SK-N-SH (cell line): ENCODE results near the gene GPR27. TPM values are rescaled to one million over a fixed set of nuclear protein-coding genes. Genes with fewer than 3 reads are reported as not detected.
A peak's percentile ranks its signal among the peaks of the same experiment; 100 is the strongest.

ENCODE experiments used
- CTCF ChIA-PET: fragments of 300-600, 350-600 bp; formaldehyde crosslinking; extraction: SDS; loops from one replicate; lab custom pipeline; 2021; lab: Yijun Ruan, JAX
- POLR2A ChIA-PET: fragments of 350-600 bp; sonication (Branson Sonifier 250); formaldehyde crosslinking; extraction: SDS; loops from one replicate; lab custom pipeline; 2020; ENCODE audit warnings: antibody characterized with exemption, inconsistent platforms; lab: Yijun Ruan, JAX
- DNase-seq: peaks from one replicate; pipeline ENCODE4 v3.0.0; 2012
- H2AFZ ChIP-seq: fragments of 200-600 bp; sonication (generic); 2 replicates; pipeline ENCODE4 v1.8.1; 2016; ENCODE audit warnings: antibody characterized with exemption, mild to moderate bottlenecking, low read depth
- H3F3A ChIP-seq: fragments of 200-600 bp; sonication (generic); replicated peaks from 2 replicates; pipeline ENCODE3; 2016; ENCODE audit warnings: antibody characterized with exemption, mild to moderate bottlenecking; ENCODE audit not compliant: insufficient read depth
- H3K27ac ChIP-seq, 2 experiments: fragments of 200-500 bp in 1 of 2; fragments of 200-600 bp in 1 of 2; sonication (Bioruptor generic) in 1 of 2; sonication (generic), shearing (Covaris generic) in 1 of 2; 2 replicates each; pipeline versions ENCODE4 v1.5.1 to v1.6.1; 2014 to 2016; ENCODE audit warnings: low read depth in 2 of 2, inconsistent platforms in 1 of 2, low read length in 1 of 2, mild to moderate bottlenecking in 1 of 2, mixed read lengths in 1 of 2
- H3K27me3 ChIP-seq: fragments of 200-600 bp; sonication (generic), shearing (Covaris generic); 2 replicates; pipeline ENCODE4 v1.6.1; 2016; ENCODE audit warnings: mixed run types; ENCODE audit not compliant: insufficient read depth
- H3K36me3 ChIP-seq, 2 experiments: fragments of 200-500 bp in 1 of 2; fragments of 200-600 bp in 1 of 2; sonication (Bioruptor generic) in 1 of 2; sonication (generic) in 1 of 2; replicated peaks in 1 of 2; 2 replicates each; pipeline versions ENCODE3 to v1.5.1; 2014 to 2016; ENCODE audit warnings: low read length in 1 of 2, mild to moderate bottlenecking in 1 of 2; ENCODE audit not compliant: insufficient read depth in 2 of 2, control insufficient read depth in 1 of 2
- H3K4me1 ChIP-seq, 2 experiments: fragments of 200-500 bp in 1 of 2; fragments of 200-600 bp in 1 of 2; sonication (Bioruptor generic) in 1 of 2; sonication (generic), shearing (Covaris generic) in 1 of 2; 2 replicates each; pipeline versions ENCODE4 v1.5.1 to v1.6.1; 2014 to 2016; ENCODE audit warnings: low read depth in 1 of 2, low read length in 1 of 2, mixed run types in 1 of 2; ENCODE audit not compliant: insufficient read depth in 2 of 2, control insufficient read depth in 1 of 2
- H3K4me2 ChIP-seq: fragments of 200-600 bp; sonication (generic), shearing (Covaris generic); 2 replicates; pipeline ENCODE4 v1.6.1; 2017; ENCODE audit warnings: mixed run types
- H3K4me3 ChIP-seq, 2 experiments: fragments of 200-500 bp in 1 of 2; fragments of 200-600 bp in 1 of 2; sonication (Bioruptor generic) in 1 of 2; sonication (generic), shearing (Covaris generic) in 1 of 2; 2 replicates each; pipeline versions ENCODE4 v1.5.1 to v1.8.1; 2014 to 2016; ENCODE audit warnings: low read depth in 2 of 2, inconsistent platforms in 1 of 2, low read length in 1 of 2, mild to moderate bottlenecking in 1 of 2, mixed read lengths in 1 of 2, moderate library complexity in 1 of 2
- H3K79me2 ChIP-seq: fragments of 200-600 bp; sonication (generic); 2 replicates; pipeline ENCODE4 v1.8.1; 2017; ENCODE audit warnings: mild to moderate bottlenecking; ENCODE audit not compliant: insufficient read depth
- H3K9ac ChIP-seq: fragments of 200-600 bp; sonication (generic); 2 replicates; pipeline ENCODE4 v1.6.1; 2017; ENCODE audit warnings: mixed run types
- H3K9me2 ChIP-seq: fragments of 200-600 bp; sonication (generic); 2 replicates; pipeline ENCODE4 v1.6.1; 2017; ENCODE audit warnings: mixed run types
- H3K9me3 ChIP-seq: fragments of 200-600 bp; sonication (generic); 2 replicates; pipeline ENCODE4 v1.6.1; 2017; ENCODE audit warnings: mixed run types, mild to moderate bottlenecking, moderate library complexity
- H4K20me1 ChIP-seq: fragments of 200-600 bp; sonication (generic); 2 replicates; pipeline ENCODE4 v1.6.1; 2017; ENCODE audit warnings: mild to moderate bottlenecking, mixed run types; ENCODE audit not compliant: insufficient read depth
- EZH2phosphoT487 ChIP-seq: fragments of 200-600 bp; sonication (generic); IDR thresholded peaks from 2 replicates; pipeline ENCODE4 v1.6.1; 2017; ENCODE audit warnings: low read depth, mixed run types, mild to moderate bottlenecking, antibody characterized with exemption, moderate library complexity, borderline replicate concordance
- FOXJ3 ChIP-seq: sonication (generic); formaldehyde crosslinking; IDR thresholded peaks from 2 replicates; pipeline ENCODE4 v1.5.1; 2020; ENCODE audit warnings: mild to moderate bottlenecking, missing genetic modification reagents
- FOXM1 ChIP-seq: IDR thresholded peaks from 2 replicates; pipeline ENCODE4 v1.4.0; 2012; ENCODE audit warnings: low read depth, mild to moderate bottlenecking
- MAX ChIP-seq: IDR thresholded peaks from 2 replicates; pipeline ENCODE4 v1.4.0; 2012; ENCODE audit warnings: low read depth
- MXI1 ChIP-seq: IDR thresholded peaks from 2 replicates; pipeline ENCODE4 v1.6.1; 2012; ENCODE audit warnings: mild to moderate bottlenecking, low read depth, low read length, improper control_type of control experiment
- NFIC ChIP-seq: IDR thresholded peaks from 2 replicates; pipeline ENCODE4 v1.4.0; 2012; ENCODE audit warnings: borderline replicate concordance
- POLR2AphosphoS5 ChIP-seq: IDR thresholded peaks from 2 replicates; pipeline ENCODE4 v1.6.1; 2012; ENCODE audit warnings: low read depth, low read length
- RAD21 ChIP-seq: IDR thresholded peaks from 2 replicates; pipeline ENCODE4 v1.6.1; 2012; ENCODE audit warnings: mild to moderate bottlenecking, low read length
- RFX5 ChIP-seq: IDR thresholded peaks from 2 replicates; pipeline ENCODE4 v1.6.1; 2012; ENCODE audit warnings: mild to moderate bottlenecking, improper control_type of control experiment, low read length
- RXRA ChIP-seq: IDR thresholded peaks from 2 replicates; pipeline ENCODE4 v1.4.0; 2012; ENCODE audit warnings: low read depth, mild to moderate bottlenecking, borderline replicate concordance
- SIN3A ChIP-seq: IDR thresholded peaks from 2 replicates; pipeline ENCODE4 v1.6.1; 2012; ENCODE audit warnings: low read depth, mild to moderate bottlenecking, low read length, moderate library complexity, borderline replicate concordance
- SMC3 ChIP-seq: IDR thresholded peaks from 2 replicates; pipeline ENCODE4 v1.6.1; 2012; ENCODE audit warnings: low read depth, low read length, improper control_type of control experiment
- TAF1 ChIP-seq: IDR thresholded peaks from 2 replicates; pipeline ENCODE4 v1.6.1; 2012; ENCODE audit warnings: low read depth, mild to moderate bottlenecking, low read length, moderate library complexity, borderline replicate concordance
- YY1 ChIP-seq: IDR thresholded peaks from 2 replicates; pipeline ENCODE4 v1.4.0; 2012; ENCODE audit warnings: low read depth, mild to moderate bottlenecking
- WGBS: methylation state at CpG from one replicate; pipeline ENCODE4 v1.1.6; 2017; ENCODE audit warnings: low lambda C conversion rate; 5-methylcytosine and 5-hydroxymethylcytosine counted together
- polyA plus RNA-seq, 3 experiments: library from polyadenylated mRNA; depleted of rRNA; stranded (reverse); fragments of >200 nt; gene quantifications; 2 replicates each; pipeline ENCODE4 v1.2.3, GENCODE V29; 2012
- TF ChIP-seq, protein P1 (sequence below): fragments of 150-350 bp; IDR thresholded peaks from 2 replicates; pipeline ENCODE4 v1.6.1; 2016; ENCODE audit warnings: mild to moderate bottlenecking, low read depth, low read length
- TF ChIP-seq, protein P2 (sequence below): IDR thresholded peaks from 2 replicates; pipeline ENCODE4 v1.4.0; 2012; ENCODE audit warnings: low read depth, borderline replicate concordance

GPR27 gene
- polyA plus RNA-seq, 1 of the 3 experiments (the other 2 are of a cell fraction) = 0.05 TPM

- Histone ChIP-seq H3F3A (no peaks in the 10 kb centered on the region), H3K9me2 (no peaks in the 10 kb centered on the region), H3K36me3 (no peaks in the 10 kb centered on the region), H3K27ac (no peak overlapping the region), H3K4me3 (peak overlapping the region in 1 of 2 experiments; percentile 41; a peak in 1 of 4 replicates), H4K20me1 (no peaks in the 10 kb centered on the region), H3K79me2 (no peaks in the 10 kb centered on the region), H3K4me2 (no peak overlapping the region), H3K9me3 (no peaks in the 10 kb centered on the region), H3K4me1 (peaks cover 0 to 6% of the 10 kb centered on the region in 2 experiments; a peak in 1 of 4 replicates), H3K9ac (no peak overlapping the region), H2AFZ (no peak overlapping the region), H3K27me3 (peaks cover 28% of the 10 kb centered on the region)
- WGBS = 25% methylated on average over 21 of the region's 23 CpGs
- ChIA-PET POLR2A (no interaction called here), CTCF (no interaction called here)
- no peak for DNase-seq
- TF ChIP-seq, protein P1, sequence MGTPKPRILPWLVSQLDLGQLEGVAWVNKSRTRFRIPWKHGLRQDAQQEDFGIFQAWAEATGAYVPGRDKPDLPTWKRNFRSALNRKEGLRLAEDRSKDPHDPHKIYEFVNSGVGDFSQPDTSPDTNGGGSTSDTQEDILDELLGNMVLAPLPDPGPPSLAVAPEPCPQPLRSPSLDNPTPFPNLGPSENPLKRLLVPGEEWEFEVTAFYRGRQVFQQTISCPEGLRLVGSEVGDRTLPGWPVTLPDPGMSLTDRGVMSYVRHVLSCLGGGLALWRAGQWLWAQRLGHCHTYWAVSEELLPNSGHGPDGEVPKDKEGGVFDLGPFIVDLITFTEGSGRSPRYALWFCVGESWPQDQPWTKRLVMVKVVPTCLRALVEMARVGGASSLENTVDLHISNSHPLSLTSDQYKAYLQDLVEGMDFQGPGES = no peak
- TF ChIP-seq FOXM1 = no peak
- TF ChIP-seq MXI1 = no peak
- TF ChIP-seq MAX = no peak
- no peak for TF ChIP-seq POLR2AphosphoS5
- TF ChIP-seq RAD21 = no peak
- TF ChIP-seq SMC3 = no peak
- TF ChIP-seq, protein P2, sequence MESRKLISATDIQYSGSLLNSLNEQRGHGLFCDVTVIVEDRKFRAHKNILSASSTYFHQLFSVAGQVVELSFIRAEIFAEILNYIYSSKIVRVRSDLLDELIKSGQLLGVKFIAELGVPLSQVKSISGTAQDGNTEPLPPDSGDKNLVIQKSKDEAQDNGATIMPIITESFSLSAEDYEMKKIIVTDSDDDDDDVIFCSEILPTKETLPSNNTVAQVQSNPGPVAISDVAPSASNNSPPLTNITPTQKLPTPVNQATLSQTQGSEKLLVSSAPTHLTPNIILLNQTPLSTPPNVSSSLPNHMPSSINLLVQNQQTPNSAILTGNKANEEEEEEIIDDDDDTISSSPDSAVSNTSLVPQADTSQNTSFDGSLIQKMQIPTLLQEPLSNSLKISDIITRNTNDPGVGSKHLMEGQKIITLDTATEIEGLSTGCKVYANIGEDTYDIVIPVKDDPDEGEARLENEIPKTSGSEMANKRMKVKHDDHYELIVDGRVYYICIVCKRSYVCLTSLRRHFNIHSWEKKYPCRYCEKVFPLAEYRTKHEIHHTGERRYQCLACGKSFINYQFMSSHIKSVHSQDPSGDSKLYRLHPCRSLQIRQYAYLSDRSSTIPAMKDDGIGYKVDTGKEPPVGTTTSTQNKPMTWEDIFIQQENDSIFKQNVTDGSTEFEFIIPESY = no peak
- no peak for TF ChIP-seq EZH2phosphoT487
- no peak for TF ChIP-seq SIN3A
- TF ChIP-seq YY1 = no peak
- no peak for TF ChIP-seq TAF1
- TF ChIP-seq RFX5 = no peak
- TF ChIP-seq NFIC = no peak
- no peak for TF ChIP-seq RXRA
- TF ChIP-seq FOXJ3 = no peak
Measured at GRCh38 chr3:71784201-71784913, 30.7 kb downstream of the GPR27 start.
